HEK293 (cell line): ENCODE data around the gene TRIM61.

Source experiments
- REPIN1 ChIP-seq: fragments of 450-650 bp; formaldehyde crosslinking; IDR thresholded peaks from 2 replicates; pipeline ENCODE4 v1.5.1; 2017; ENCODE audit warnings: missing biosample characterization, missing genetic modification characterization, low read depth
- REST ChIP-seq: fragments of 450-650 bp; formaldehyde crosslinking; IDR thresholded peaks from 2 replicates; pipeline ENCODE4 v1.5.1; 2016; ENCODE audit warnings: missing biosample characterization, missing genetic modification characterization
- ZNF121 ChIP-seq: fragments of 450-650 bp; formaldehyde crosslinking; IDR thresholded peaks from 2 replicates; pipeline ENCODE4 v1.5.1; 2016; ENCODE audit warnings: missing biosample characterization, missing genetic modification characterization
- ZNF423 ChIP-seq: fragments of 450-650 bp; formaldehyde crosslinking; IDR thresholded peaks from 2 replicates; pipeline ENCODE4 v1.5.1; 2016; ENCODE audit warnings: missing biosample characterization, missing genetic modification characterization
- TF ChIP-seq, protein P1 (sequence below): fragments of 450-650 bp; formaldehyde crosslinking; IDR thresholded peaks from 2 replicates; pipeline ENCODE4 v1.5.1; 2016; ENCODE audit warnings: missing biosample characterization, missing genetic modification characterization

- no peak for TF ChIP-seq ZNF121 (tag by site-specific recombination)
- TF ChIP-seq REPIN1 (tag by site-specific recombination) = no peak
- TF ChIP-seq, protein P1, sequence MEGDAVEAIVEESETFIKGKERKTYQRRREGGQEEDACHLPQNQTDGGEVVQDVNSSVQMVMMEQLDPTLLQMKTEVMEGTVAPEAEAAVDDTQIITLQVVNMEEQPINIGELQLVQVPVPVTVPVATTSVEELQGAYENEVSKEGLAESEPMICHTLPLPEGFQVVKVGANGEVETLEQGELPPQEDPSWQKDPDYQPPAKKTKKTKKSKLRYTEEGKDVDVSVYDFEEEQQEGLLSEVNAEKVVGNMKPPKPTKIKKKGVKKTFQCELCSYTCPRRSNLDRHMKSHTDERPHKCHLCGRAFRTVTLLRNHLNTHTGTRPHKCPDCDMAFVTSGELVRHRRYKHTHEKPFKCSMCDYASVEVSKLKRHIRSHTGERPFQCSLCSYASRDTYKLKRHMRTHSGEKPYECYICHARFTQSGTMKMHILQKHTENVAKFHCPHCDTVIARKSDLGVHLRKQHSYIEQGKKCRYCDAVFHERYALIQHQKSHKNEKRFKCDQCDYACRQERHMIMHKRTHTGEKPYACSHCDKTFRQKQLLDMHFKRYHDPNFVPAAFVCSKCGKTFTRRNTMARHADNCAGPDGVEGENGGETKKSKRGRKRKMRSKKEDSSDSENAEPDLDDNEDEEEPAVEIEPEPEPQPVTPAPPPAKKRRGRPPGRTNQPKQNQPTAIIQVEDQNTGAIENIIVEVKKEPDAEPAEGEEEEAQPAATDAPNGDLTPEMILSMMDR (tag by site-specific recombination) = no peak
- no peak for TF ChIP-seq REST (tag by site-specific recombination)
- TF ChIP-seq ZNF423 = no peak
These were observed 29.0 kb upstream of the TRIM61 start for GRCh38 chr4:165006456-165006855.
